Hematopoietic multipotent progenitor cell treated with erythropoietin and hydrocortisone succinate and interleukin-3 and kit ligand, for 8 days (in vitro differentiated cells): Measurements from ENCODE around the gene LSM10.
A peak's percentile ranks its signal among the peaks of the same experiment; 100 is the strongest.

Source experiments
- DNase-seq: peaks from one replicate; pipeline ENCODE4 v3.0.0-alpha.2; 2015

Gene LSM10

GRCh38 chr1:36406440-36406839 lies 8.7 kb upstream of the LSM10 start:
- DNase-seq, result no peak

GRCh38 chr1:36402504-36402890 lies 4.8 kb upstream of the LSM10 start:
- no peak for DNase-seq

- DNase-seq, result no peak
These were observed 4.1 kb upstream of the LSM10 start for GRCh38 chr1:36401602-36402503.

- peak; percentile 92 for DNase-seq
These were observed 3.3 kb upstream of the LSM10 start for GRCh38 chr1:36400825-36401601.

DNA sequence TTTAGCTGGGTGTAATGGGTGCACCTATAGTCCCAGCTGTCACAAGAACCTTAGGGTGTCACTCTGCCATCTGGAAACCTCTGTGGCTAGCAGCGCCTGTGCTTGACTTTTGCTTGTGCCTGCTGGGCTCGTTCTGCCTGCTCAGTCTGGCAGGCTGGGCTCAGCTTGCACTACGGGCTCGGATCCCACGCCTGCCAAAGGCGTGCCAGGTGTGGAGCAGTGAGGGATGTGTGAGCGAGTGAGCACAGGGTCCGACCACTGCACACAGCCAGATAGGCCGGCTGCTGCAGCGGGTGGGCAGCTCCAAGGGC lies 2.8 kb upstream of the LSM10 start:
- DNase-seq, result no peak

DNA sequence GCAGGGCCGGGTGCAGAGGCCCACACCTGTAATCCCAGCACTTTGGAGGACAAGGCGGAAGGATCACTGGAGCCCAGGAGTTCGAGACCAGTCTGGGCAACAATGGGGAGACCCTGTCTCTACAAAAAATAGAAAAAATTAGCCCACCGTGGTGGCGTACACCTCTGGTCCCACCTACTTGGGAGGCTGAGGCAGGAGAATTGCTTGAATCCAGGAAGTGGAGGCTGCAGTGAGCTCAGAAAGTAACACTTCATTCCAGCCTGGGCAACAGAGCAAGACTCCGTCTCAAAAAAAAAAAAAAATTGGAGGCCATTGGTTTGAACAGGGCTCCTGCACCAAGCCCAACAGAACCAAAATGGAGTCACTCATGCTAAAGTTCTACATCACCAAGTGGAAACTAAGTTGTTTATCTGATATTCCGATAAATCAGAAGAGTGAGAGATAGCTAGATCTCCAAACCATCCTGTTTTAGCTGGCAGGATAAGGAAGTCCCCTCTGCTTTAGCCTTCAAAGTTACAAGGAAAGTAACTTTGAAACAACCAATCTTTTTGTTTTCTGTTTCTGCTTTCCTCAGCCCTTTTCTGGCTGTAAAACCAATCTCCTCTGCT lies 766 bp upstream of the LSM10 start:
- no peak for DNase-seq

DNA sequence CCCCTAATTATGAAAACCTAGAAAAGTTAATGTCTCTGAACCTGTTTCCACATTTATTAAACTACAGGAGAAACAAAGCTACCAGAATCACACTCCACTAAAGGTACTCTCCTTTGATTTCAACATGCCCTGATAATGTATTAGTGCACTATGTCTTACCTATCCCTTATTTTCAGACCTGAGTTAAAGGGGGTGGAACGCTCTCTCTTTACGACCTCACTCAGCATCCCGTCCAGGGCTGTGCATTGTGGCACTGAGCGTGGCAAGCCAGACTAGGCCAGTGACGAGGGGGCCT lies 678 bp downstream of the LSM10 start:
- DNase-seq, result no peak

DNA sequence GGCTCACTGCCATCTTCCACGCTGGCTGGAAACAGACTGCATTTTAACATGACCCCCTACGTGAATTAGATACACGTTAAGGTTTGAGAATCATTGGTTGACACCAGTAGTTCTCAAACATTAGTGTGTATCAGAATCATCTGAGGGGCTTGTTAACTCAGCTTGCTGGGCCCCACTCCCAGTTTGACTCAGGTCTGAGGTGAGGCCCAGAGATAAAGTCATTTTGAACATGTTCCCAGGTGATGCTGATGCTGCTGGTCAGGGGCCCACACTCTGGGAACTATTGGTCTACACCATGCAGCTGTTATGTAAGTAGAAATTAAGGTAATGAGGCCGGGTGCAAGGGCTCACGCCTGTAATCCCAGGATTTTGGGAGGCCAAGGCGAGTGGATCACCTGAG lies 1.3 kb downstream of the LSM10 start:
- no peak for DNase-seq

- no peak for DNase-seq
These were observed 4.0 kb downstream of the LSM10 start for GRCh38 chr1:36393686-36394085.

GRCh38 chr1:36392836-36393235 lies 4.9 kb downstream of the LSM10 start:
- DNase-seq, result no peak

DNA sequence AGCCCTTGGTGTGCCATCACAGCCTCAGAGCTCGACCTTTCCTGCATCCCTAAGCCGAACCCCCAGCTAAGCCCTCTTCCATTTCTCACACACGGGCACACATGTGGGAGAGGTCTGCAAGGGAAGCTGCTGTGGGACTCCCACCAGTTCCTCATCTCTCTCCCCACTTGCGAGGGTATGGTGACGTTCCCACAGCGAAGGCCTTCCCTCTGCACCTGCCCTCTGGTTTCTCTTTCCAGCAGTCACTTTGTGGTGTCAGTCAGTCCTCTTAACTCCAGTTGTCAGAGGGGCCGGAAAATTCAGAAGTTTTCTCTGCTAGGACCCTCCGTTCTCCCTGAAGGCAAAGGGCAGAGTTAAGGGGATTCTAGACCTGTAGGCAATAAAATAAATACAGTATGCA lies 6.4 kb downstream of the LSM10 start:
- no peak for DNase-seq

DNA sequence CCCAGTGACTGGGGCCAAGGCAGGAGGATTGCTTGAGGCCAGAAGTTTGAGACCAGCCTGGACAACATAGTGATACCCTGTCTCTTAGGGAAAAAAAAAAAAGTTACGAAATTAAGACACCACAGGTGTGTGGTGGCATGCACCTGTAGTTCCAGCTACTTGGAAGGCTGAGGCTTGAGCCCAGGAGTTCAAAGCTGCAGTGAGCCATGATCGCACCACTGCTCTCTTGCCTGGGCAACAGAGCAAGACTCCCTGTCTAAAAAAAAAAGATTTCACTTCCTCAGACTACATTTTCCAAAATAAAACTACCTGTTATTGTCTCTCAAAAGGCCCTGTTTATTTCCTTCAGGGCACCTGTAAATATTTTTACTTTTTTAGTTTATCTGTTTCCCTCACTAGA lies 7.3 kb downstream of the LSM10 start:
- DNase-seq, result no peak

DNA sequence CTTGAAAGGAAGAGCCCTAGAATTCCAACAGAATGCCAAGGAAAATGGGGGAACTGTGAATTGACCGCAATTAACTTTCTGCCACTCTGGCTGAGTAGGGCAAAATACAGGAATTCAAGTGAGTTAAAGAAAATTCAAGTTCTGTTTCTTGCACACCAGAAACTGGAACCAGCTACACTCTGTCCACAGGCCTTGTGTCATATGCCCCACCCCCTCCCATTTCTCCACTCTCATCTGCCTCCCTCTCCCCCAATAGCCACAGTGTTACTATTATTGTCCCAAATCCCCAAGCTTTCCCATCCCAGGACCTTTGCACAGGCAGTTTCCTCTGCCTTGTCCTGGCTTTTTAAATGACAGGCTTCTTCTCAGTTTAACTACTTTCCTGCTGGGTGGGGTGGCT lies 7.7 kb downstream of the LSM10 start:
- no peak for DNase-seq

DNA sequence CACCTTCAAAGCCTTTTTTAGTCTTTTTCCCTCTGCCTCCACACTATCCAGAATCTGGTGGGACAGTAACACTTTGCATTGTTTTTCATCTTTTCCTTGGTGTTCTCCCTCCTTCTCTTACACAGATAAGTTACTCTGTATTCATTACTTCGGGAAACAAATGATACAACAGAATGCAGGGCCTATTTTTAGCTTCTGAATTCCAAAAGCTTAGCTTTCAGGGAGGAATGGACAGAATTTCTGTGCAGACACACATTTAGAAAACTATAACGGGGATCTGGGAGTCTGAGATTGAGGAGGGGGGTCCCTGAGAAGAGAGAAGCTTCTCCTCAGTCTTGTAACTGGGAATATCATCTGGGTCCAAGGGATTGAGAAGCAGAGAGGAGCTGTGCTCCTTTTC lies 8.4 kb downstream of the LSM10 start:
- DNase-seq, result no peak

GRCh38 chr1:36387141-36387949 lies 10.4 kb downstream of the LSM10 start:
- no peak for DNase-seq

DNA sequence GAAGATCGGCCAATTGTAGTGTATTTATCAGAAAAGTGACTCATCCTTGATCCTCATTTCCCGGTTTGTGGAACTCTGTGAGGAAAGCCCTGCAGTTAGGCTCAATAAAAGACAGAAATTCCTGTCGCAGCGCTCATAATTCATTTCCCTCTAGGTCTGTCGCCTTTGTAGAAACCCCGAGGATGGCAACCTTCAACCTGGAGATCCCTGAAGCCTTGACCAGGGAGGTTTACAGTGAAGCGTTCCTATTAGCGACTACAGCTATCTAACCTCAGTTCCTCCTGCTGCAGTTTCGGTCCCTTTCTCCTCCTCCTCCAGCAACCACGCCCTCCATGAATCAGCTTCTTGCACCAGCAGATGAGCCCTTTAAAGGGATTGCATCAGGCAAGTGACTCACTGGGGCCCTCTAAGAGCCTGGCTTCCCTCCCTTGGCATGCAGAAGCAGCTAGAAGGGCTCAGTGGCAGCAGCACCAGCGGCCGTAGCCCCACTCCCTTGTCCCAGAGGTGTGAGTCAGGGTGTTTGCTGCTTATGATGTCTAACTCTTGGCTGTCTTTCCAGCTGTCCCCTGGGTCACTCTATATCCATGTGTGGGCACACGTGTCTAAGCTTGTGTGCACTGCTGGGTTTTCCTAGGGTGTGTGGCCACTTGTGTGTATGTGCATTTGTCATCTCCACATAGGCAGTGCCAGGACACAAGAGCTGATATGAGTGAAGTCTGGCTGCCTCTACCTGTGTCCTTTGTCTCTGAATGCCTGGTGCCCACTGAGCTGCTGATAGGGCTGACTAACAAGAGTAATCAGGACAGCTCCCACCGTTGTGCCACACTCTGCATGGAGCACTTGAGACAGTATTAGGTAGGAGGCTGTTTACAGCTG lies 11.2 kb downstream of the LSM10 start:
- peak; percentile 99 for DNase-seq

DNA sequence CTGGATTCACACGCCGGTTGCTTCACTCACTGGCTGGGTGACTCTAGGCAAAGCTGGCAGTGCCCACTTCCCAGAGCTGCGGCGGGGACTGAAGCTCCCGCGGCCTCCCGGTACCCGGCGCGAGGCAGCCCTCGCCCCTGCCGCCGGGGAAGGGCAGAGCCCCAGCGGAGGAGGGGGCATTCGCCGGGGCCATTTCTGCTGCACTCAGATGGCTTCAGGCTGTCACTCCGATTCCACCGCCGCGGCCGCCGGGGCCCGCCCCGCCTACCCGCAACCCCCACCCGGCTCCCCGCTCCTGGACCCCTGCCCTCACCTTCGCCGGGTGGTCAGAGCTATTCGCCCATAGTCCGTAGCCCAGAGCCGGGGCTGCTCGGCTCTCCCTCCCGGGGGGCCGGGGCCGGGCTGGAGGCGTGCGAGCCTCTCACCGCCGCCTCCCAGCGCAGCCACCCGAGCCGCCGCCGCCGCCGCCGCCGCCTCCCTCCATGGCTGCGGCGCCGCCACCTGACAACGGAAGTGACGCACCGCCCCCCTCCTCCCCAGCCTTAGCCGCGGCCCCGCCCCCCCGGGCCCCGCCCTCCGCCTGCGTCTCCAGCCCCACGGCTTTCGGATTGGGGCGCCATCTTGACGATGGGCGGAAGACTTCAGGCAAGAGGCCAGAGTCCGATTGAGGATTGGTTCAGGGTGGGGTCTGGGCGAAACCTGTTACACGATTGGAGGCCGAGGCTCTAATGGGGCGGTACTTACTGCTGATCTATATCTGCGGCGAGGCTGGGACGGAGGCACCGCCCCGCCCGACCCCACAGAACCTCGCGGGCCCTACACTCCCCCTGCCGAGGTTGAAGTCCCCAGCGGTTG lies 12.1 kb downstream of the LSM10 start, which contains the start of gene STK40:
STK40 (minus strand) TSS at position 515 of the 855 bp plus-strand sequence. CDS start 24,592 bp downstream, outside the sequence.
- DNase-seq, result peak; percentile 99

DNA sequence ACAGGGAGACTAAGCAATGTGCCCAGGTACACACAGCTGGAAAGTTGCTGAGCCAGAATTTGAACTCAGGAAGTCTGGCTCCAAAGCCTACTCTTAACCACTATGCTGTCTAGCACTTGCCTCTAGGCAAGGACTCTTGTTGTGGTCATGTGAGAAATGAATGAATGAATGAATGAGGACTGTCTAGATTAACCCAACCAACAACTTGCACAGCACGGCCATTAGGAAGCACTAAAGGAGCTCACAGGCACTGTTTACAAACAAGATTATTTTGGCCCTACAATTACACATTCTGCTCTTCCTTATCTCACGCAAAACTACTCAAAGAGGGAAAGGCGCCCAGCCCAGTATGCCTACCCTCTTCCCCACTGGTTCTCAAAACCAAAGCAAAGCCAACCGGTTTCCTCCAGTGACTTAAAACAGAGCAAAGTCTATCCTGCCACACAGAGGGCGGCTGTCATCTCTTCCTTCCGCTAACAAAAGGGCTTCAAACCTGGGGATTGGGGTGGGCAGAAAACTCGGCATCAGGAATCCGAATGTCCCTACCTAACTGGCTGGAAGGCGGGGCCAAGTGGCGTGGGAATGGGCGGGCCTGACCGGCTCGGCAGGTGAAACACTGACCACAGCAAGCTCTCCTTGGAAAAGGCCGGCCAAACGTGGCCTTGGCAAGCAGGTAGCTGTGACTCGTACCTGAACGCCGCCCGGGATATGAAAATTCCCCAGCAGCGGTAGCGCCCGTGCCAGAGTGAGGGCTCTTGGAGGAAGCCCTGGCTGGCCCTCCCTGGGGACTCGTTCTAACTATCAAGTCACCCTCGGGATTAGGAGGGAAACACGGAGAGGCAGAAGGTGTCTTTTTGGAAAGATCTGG lies 12.9 kb downstream of the LSM10 start:
- peak; percentile 63 for DNase-seq

DNA sequence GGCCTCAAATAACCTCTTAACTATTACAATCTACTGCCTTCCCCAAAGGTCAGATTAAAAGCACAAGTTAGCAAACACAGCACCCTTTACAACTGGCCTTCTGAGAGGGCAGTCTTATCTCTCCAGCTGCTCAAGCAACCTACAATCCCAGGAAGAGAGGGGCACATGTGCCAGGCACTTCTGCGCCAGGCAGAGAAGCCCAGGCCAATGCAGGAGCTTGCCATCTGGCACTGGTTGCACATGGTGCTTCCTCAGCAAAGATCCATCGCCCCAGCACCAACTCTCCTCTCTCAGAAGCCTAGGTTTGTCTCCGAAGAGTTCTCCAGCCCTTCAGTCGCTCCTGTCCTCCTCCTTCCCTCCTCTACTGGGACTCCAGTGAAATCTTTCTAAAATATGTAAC lies 14.5 kb downstream of the LSM10 start:
- DNase-seq, result no peak

DNA sequence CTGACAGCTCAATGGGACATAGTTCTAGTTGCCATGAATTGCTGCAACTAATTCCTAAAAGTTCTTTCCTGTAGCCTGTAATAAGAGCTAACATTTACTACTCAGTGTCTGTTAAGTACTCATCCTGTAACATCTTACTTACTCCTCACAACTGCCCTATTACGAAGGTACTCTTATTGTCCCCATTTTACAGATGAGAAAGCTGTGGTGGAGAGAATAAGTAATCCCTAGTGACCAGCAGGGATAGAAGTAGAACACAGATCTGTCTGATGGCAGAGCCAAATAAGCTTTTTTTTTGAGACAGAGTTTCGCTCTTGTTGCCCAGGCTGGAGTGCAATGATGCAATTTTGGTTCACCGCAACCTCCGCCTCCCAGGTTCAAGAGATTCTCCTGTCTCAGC lies 15.0 kb downstream of the LSM10 start:
- DNase-seq, result no peak
